Stimulated activated CD8-positive, alpha-beta memory T cell treated with anti-CD3 and anti-CD28 coated beads, Interleukin-15, amount 100 ng/mL, for 1 hour (primary cell): ENCODE data around the gene RNASE1.

Source experiments
- DNase-seq: peaks from one replicate; pipeline ENCODE4 v3.0.0-alpha.2; 2020; ENCODE audit warnings: low read depth

Gene RNASE1

GRCh38 chr14:20807304-20808161 lies 4.9 kb upstream of the RNASE1 start:
- no peak for DNase-seq

GRCh38 chr14:20805485-20805884 lies 2.8 kb upstream of the RNASE1 start:
- no peak for DNase-seq

GRCh38 chr14:20803223-20803622 lies 579 bp upstream of the RNASE1 start:
- no peak for DNase-seq

GRCh38 chr14:20801726-20802125 lies 918 bp downstream of the RNASE1 start:
- DNase-seq: no peak

GRCh38 chr14:20799892-20800544 lies 2.6 kb downstream of the RNASE1 start:
- DNase-seq: no peak

GRCh38 chr14:20799456-20799891 lies 3.2 kb downstream of the RNASE1 start:
- DNase-seq: no peak

- no peak for DNase-seq
Measured at GRCh38 chr14:20798932-20799331, 3.7 kb downstream of the RNASE1 start.

GRCh38 chr14:20798318-20798717 lies 4.3 kb downstream of the RNASE1 start:
- no peak for DNase-seq

GRCh38 chr14:20797164-20797563 lies 5.5 kb downstream of the RNASE1 start:
- no peak for DNase-seq

- no peak for DNase-seq
Measured at GRCh38 chr14:20794644-20795369, 7.8 kb downstream of the RNASE1 start.

GRCh38 chr14:20792556-20792955 lies 10.1 kb downstream of the RNASE1 start:
- DNase-seq: no peak

- DNase-seq: no peak
Measured at GRCh38 chr14:20791597-20791996, 11.0 kb downstream of the RNASE1 start.

- no peak for DNase-seq
Measured at GRCh38 chr14:20791187-20791586, 11.5 kb downstream of the RNASE1 start.

GRCh38 chr14:20790464-20791116 lies 12.1 kb downstream of the RNASE1 start:
- no peak for DNase-seq

- no peak for DNase-seq
Measured at GRCh38 chr14:20789230-20789813, 13.3 kb downstream of the RNASE1 start.

- no peak for DNase-seq
Measured at GRCh38 chr14:20787025-20787424, 15.6 kb downstream of the RNASE1 start.

GRCh38 chr14:20782280-20782890 lies 20.3 kb downstream of the RNASE1 start:
- DNase-seq: no peak

GRCh38 chr14:20781803-20782202 lies 20.8 kb downstream of the RNASE1 start:
- DNase-seq: no peak

- no peak for DNase-seq
Measured at GRCh38 chr14:20775901-20776300, 26.7 kb downstream of the RNASE1 start.

- DNase-seq: no peak
Measured at GRCh38 chr14:20775043-20775442, 27.6 kb downstream of the RNASE1 start.

- no peak for DNase-seq
Measured at GRCh38 chr14:20774258-20774824, 28.3 kb downstream of the RNASE1 start.
